HG03442 (cell line): Measurements from ENCODE around the gene TCF7.

Experiments
- ATAC-seq: cut with Tn5 transposase; IDR thresholded peaks from one replicate; pipeline ENCODE4 v1.9.1; 2021; ENCODE audit warnings: mild to moderate bottlenecking, moderate library complexity; ENCODE audit not compliant: unreplicated experiment

Gene TCF7

GRCh38 chr5:134113902-134114875, at the start of gene TCF7:
Gene TCF7, plus strand, starts transcription at chr5:134114681. Its CDS starts 226 bp downstream, at chr5:134114907.
- peak; percentile 61 for ATAC-seq

DNA sequence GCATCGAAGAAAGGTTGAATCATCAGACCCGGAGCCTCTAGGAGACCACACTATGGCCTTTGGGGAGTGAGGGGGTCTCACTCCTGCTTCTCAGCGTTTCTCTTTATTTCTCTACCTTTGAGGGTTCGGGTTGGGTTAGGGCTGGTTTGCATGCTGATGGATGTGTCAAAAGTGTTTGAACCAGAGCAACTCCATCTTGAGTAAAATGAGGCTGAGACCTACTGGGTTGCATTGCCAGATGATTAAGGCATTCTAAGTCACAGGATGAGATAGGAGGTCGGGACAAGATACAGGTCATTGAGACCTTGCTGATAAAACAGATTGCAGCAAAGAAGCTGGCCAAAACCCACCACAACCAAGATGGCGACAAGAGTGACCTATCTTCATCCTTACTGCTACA, 44.9 kb upstream of the TCF7 start:
- ATAC-seq = no peak

DNA sequence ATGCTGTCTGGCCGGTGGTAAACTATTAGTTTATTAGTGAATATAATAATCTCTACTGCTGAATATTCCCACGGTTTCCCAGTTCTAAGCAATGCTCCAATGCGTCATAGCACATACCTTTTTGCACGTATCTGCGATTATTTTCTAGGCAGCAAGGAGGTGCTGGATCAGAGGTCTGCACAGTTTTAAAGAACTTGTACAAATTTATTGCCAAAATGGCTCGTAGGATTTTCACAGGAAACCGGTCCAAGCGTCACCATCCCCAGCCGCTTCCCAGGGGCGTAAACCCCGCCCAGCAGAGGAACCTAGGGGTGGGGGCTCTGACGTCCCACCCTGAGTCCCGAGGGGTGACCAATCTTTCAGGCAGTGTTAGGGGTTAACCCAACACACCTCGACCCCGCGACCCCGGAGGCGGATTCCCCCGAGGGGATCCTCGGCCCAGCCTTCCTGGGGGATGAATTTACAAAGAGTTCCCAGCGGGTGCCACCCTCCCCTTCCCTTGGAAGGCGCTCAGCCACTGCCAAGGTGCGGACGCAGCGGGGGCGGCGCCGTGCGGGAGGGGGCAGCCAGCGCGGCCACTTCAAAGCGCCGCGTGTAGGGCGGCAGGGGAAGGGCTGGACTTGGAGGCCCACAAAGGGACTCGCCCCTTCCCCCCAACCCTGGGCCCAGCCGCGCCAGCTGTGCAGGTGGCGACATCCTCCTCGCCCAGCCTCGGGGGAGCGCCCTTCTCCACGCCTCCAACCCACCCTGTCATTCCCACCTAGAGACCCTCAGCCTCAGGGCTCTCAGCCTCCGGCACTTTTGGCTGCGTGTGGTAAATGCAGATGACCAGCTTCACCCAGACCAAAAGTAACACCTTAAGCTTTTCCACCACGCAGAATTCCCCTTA, 43.5 kb upstream of the TCF7 start:
- ATAC-seq = no peak

DNA sequence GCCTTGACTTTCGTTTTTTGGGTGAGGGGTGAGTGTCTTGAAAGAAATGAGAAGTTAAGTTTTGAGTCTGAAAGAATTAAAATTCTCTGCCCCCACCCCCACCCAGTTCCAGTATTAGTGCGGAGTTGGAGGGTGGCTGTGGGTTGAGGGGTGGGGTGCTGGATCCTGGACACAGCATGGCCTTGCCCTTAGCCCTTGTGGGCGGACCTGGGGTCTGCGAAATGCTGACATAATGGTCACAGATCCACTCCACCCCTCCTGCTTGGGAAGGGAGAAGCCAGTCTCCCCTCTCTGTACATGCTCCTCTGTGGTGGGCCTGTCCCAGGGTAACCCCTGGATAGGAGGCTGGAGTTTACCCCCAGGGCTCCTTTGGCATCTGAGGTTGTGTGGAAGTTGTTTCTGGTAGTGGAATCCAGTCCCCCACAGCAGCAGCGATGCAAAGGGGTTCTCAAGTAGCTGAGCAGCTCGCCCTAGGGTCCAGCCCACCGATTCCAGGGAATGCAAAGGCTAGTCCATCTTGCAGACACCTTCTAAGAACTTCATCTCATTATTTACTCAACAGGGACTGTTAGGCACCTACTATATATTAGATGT, 42.8 kb upstream of the TCF7 start:
- ATAC-seq = no peak

GRCh38 chr5:134072471-134073210, 41.8 kb upstream of the TCF7 start:
- ATAC-seq = no peak

GRCh38 chr5:134073404-134073803, 41.1 kb upstream of the TCF7 start:
- ATAC-seq = no peak

- ATAC-seq = no peak
Observed at GRCh38 chr5:134075102-134075501, 39.4 kb upstream of the TCF7 start.

DNA sequence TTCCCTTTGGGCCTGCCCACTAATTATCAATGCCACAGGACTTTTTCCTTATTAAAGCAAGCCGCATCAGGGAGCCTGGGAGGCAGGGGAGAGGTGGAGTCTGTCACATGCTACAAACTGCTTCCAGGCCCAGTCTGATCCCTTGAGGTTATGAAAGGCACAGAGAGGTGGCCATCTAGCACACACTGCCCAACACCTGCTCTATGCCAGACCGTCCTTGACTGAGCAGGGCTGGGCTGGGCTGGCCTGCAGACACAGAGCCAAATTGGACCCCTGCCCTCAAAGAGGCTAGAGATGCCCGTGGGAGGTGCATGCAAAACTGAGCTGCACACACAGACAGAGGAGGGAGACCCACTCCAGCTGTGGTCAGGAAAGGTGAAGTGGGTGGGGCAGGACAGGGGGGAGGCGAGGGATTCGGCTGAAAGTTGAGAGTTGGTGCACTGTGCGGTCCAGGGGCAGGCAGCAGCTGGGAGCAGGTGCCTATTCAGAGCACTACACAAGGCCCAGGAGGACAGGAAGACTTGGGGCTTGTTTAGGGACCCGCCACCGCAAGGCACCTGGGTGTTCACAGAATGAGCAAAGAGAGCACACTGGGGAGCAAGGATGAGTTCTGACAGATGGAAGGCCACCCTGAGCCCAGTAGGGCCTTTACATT, 36.4 kb upstream of the TCF7 start:
- ATAC-seq = no peak

GRCh38 chr5:134079748-134080581, 34.5 kb upstream of the TCF7 start:
- ATAC-seq = no peak

DNA sequence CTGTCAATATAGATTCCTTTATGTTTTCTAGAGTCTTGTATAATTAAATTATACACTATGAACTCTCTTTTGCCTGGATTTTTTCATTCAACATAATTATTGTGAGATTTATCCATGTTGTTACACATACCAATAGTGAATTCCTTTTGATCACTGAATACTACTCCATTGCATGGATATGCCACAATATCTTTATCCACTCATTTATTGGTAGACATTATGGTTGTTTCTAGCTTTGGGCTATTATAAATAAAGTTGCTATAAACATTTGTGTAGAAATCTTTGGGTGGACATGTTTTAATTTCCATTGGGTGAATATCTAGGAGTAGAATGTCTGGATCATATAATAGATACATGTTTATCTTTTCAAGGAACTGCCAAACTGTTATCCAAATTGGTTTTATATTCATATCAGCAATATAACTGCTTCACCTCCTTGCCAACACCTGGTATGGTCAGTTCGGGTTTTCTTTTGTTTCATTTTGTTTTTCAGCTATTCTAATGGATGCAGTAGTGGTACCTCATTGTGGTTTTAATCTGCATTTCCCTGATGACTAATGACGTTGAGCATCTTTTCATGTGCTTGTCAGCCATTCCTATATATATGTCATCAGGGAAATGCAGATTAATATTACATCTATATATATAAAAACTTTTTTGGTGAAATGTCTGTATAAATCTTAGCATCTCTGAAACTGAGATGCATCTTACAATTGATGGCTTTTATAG, 32.1 kb upstream of the TCF7 start:
- no peak for ATAC-seq

DNA sequence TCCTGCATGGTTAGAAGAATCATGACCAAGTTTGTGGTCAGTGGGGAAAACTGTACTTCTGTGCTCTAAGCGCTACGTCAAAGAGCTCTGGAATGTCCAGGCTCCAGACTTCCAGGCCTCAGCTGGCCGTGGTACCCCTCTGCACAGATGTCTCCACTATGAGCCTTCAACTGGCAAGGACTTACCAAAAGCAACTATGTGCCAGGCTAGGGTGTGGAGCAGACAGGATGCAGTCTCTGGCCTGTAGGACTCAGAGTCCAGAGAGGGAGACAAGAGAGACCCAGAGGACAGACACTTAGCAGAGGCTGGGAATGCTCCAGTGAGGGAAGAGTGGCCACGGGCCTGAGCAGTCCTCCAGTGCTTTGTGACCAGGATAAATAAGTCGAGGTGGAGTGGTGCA, 31.0 kb upstream of the TCF7 start:
- ATAC-seq = no peak

DNA sequence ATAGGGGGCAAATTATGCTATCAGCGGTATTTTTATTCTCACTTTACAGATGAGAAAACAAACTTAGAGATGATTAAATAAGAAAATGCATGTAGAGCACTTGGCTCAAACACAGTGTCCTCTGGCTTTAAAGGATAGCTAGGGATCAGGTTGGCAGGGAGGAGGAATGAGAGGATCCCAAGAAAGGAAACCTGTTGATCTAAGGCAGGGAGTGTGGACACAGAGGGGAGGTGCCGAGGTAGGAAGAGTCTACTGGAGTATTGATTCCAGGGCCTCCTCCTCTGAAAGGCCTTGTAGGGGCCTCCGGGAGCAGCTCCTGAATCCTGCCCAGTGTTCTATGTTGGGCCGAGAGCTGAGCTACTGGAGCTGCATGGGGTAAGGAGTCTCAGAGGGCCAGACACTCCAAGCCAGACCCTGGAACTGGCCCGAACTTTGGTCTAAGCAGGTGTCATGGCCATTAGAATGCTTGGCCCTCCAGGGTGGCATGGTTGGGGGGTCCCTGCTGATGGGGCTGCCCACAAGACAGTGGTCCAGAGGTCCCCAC, 30.4 kb upstream of the TCF7 start:
- ATAC-seq = no peak

GRCh38 chr5:134084570-134084969, 29.9 kb upstream of the TCF7 start:
- no peak for ATAC-seq

- ATAC-seq = no peak
Observed at GRCh38 chr5:134085411-134085810, 29.1 kb upstream of the TCF7 start.

- ATAC-seq = no peak
Observed at GRCh38 chr5:134086225-134086942, 28.1 kb upstream of the TCF7 start.

- ATAC-seq = no peak
Observed at GRCh38 chr5:134086943-134087305, 27.6 kb upstream of the TCF7 start.

DNA sequence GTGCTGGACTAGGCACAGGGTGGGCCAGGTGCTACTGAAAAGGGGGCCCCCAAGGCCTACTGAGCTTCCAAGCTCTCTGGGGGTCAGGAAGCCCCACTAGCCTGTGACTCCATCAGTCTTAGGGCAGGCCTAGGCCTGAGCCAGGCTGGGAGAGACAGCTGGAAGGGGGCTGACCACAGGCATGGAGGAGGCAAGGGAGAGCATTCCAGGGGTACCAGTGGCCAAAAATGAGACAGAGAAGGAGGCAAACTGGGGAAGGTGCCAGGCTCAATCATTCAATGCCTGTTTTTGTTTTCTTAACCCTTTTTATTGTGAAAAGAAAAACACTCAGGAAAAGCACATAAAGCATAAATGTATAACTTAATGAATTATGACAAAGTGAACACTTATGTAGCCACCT, 26.2 kb upstream of the TCF7 start:
- no peak for ATAC-seq
